Right lung (tissue), 5 donors: ENCODE data around the gene ZSCAN9. TPM values are rescaled to one million over a fixed set of nuclear protein-coding genes. Genes with fewer than 3 reads are reported as not detected.

Source experiments
- DNase-seq, 2 donors: peaks; one replicate each; pipeline ENCODE4 v3.0.0-alpha.2; 2013
- polyA plus RNA-seq, 5 donors: library from polyadenylated mRNA; unstranded; fragments of 120-200 nt; gene quantifications; one replicate each; pipeline versions ENCODE4 v1.2.1 to v1.2.3, GENCODE V29; 2013; ENCODE audit warnings: inconsistent platforms in 1 of 5, low replicate concordance in 1 of 5; ENCODE audit not compliant: insufficient read length in 5 of 5, insufficient read depth in 1 of 5

Gene ZSCAN9
- polyA plus RNA-seq, 5 donors = 31.1 to 43.7 (median 39.1) TPM

- peak; percentile 70 to 74 for DNase-seq
Observed at GRCh38 chr6:28218312-28219248, 6.5 kb upstream of the ZSCAN9 start.

DNA sequence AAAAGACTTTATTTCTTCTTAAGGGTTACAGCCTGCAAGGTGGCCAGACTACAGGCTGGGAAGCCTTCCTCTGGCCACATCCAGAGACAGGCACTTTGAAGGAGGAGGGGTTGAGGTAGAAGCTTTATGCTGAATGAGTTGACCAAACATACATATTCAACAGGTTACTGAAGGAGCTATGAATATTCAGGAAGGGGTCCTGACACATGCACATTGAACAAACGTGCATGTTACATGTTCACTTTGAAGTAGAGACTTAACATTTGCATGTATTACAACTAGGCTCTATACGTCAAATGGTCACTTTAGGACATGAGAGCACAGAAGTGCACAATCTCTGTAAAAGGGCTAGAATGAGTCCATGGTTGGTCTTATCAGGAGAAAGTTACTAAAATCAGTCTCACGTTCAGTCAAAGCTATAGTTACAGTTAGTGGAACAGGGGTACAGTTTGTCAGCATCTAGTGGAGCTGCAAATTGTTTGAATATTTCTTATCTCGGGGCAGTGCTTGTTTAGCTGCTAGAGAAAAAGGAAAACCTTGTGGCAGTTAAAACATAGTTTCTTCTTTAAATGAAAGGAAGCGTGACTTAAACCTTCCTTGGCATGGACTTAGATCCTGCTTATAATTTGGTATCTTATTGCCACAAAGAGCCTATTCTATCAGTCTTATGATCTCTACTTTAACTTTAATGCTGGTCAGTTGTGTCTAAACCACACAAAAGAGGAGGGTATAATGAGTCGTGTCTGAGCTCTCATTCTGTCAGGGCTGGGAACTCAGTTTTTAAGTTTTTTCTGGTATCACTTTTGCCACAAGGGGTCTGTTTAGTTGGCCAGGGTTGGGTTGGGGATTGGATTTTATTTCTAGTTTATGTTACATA, 4.6 kb upstream of the ZSCAN9 start:
- no peak for DNase-seq

DNA sequence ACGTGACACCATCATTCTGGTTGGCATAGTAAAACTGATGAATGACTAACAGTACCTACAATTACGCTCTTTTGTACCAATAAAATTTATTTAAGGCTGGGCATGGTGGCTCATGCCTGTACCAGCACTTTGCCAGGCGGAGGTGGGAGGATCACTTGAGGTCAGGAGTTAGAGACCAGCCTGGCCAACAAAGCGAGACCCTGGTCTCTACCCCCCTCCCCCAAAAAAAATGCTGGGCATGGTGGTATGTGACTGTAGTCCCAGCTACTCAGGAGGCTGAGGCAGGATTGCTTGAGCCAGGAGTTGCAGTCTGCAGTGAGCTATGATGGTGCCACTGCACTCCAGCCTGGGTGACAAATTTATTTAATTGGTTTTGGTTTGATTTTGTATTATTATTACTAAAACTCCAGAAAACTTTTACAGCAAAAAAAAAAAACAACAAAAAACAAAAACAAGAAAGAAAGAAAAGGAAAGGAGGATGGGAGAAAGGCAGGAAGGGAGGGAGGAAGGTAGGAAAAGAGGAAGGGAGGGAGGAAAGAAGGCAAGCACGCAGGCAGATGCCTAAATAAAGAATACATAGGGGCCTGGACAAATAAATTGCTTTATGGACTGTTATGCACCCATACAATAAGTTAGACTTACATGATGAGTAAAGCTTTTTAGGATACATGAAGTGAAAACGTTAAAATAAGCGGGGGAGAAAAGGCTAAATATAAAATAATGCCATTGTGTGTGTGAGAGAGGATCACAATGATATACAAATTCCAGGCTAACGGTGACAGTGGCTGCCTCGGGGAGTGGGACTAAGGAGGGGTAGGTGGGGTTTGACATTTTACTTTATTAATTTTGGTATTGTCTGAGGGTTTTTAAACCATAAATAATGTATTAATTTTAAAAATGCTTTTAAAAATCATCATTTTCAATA, 682 bp upstream of the ZSCAN9 start:
- DNase-seq = no peak

GRCh38 chr6:28226460-28226859, 1.4 kb downstream of the ZSCAN9 start:
- DNase-seq = no peak

- no peak for DNase-seq
Observed at GRCh38 chr6:28232785-28233184, 7.7 kb downstream of the ZSCAN9 start.

DNA sequence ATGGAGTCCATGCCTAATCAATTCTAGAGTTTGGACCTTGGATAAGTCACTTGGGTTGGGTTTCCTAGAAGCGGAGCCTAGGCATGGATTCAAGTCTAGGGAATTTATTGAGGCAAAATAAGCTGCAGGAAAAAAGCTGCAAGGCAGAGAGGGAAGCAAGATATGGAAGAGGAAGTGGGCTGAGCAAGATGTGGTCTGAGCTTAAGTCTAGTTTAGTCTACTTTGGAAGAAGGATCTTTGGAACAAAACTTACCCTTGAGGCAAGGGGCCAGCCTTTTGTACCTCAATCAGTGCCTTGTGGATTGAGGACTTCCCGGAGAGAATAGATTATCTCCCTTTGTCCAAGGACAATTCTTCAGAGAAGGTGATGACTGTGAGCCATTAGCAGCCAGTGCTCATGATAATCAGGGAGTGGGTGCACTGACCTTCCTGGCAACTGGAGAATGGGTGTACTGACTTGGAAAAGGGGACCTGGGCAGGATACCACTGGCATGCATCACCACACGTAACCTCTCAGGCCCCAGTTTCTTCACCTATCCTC, 10.9 kb downstream of the ZSCAN9 start:
- no peak for DNase-seq

DNA sequence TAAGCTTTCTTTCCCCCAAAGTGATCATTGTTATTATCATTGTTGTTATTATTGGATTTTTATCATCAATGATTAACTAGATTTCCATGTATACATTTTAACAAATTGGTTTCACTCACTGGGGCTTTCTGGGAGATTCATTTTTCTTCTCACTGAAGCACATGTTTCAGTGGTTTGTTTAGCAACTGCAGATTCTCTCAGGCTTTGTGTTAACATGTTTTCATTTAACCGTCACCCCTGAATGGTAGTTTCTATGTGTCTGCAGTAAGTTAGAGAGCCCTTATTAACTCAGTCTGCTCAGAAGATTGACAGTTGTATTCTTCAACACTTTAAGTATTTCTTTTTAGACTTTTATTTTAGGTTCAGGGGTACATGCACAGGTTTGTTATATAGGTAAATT, 14.6 kb downstream of the ZSCAN9 start:
- DNase-seq = no peak

DNA sequence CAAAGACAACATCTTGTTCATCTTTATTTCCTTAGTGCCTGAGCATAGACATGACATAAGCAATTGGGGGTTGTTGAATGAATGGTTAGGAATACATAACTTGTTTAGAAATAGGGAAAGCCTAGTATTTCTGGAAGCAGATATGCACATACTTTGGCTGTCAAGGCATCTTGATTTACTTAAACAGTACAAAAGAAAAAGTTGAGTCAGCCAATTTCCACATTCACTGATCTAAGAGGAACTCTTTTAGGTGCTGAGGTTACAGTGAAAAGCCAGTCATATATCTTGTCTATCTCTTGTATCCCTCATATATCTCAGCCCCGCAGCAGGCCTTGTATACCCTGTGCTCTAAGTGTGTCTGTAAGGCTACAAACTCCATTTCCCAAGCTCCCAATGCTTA, 15.4 kb downstream of the ZSCAN9 start:
- no peak for DNase-seq

- no peak for DNase-seq
Observed at GRCh38 chr6:28243946-28244345, 18.9 kb downstream of the ZSCAN9 start.

GRCh38 chr6:28245206-28245941, 20.3 kb downstream of the ZSCAN9 start:
- no peak for DNase-seq

GRCh38 chr6:28248916-28249315, 23.8 kb downstream of the ZSCAN9 start:
- DNase-seq = no peak

DNA sequence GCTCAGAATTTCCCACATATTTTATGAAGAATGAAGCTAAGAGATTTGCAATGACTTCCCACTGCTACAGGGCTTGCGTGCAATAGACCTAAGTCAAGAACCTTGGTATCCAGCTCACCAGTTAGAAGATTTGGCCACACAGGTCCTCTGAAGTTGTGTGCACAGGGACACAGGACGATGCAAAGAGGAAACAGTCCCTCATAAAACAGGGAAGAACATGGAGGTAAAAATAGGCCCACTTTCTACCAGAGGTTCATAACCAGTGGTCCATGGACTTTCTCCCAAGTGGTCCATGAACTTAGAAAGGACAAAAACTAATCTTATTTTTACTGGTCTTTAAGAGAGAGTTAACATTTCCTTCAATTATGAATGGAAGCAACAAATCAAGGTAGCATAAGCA, 25.7 kb downstream of the ZSCAN9 start:
- DNase-seq = no peak

GRCh38 chr6:28251661-28252008, 26.6 kb downstream of the ZSCAN9 start:
- DNase-seq = no peak

- DNase-seq = peak; percentile 83 to 86
Observed at GRCh38 chr6:28252009-28252975, 27.2 kb downstream of the ZSCAN9 start, which contains the start of gene ZKSCAN4. TSS of gene ZKSCAN4 (minus strand) at chr6:28252269. CDS start at chr6:28251980, 289 bp downstream.

GRCh38 chr6:28254121-28254519, 29.0 kb downstream of the ZSCAN9 start:
- no peak for DNase-seq

DNA sequence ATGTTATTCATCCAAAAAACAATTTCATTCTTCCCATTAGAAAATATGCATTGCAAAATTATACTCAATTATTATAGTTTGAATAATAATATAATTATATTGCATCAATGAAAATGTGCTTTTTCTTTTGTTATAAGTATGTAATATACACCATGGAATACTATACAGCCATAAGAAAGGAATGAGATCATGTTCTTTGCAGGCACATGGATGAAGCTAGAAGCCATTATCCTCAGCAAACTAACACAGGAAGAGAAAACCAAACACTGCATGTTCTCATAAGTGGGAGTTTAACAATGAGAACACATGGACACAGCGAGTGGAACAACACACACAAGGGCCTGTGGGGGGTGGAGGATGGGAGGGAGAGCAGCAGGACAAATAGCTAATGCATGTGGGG, 32.0 kb downstream of the ZSCAN9 start:
- no peak for DNase-seq

DNA sequence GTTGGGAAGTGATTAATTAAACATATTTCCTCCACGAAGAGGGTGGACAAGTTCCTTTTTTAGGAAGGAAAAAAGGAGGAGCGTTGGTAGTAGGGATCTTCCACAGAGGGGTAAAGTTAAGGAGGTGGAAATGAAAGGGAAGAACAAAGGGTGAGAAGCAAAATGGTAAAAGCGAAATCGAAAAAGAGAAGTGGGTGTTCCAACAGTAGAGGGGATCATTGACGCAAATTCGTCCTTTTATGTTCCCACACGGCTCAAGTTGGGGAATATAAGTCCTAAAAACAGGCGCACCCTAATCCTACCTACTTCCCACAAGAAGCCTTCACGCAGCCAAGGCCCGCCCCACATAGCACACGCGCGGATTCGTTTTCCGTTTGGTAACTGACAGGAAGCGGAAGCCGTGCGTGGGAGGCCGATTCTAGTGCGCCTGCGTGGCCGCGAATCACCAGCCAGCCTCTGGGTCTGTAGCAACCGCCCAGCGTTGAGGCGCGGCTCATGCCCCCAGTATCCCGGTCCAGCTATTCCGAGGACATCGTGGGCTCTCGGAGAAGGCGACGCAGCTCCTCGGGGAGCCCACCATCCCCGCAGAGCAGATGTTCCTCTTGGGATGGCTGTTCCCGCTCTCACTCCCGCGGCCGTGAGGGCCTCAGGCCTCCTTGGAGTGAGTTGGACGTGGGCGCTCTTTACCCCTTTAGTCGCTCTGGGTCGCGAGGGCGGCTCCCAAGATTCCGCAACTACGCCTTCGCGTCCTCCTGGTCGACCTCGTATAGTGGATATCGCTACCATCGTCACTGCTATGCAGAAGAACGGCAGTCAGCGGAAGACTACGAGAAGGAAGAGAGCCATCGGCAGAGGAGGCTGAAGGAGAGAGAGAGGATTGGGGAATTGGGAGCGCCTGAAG, 34.1 kb downstream of the ZSCAN9 start, which contains the start of gene NKAPL:
Gene NKAPL, plus strand, starts transcription at position 421 of the 901 bp plus-strand sequence. Its CDS starts 75 bp downstream, at position 496.
- DNase-seq = peak; percentile 35 to 46

DNA sequence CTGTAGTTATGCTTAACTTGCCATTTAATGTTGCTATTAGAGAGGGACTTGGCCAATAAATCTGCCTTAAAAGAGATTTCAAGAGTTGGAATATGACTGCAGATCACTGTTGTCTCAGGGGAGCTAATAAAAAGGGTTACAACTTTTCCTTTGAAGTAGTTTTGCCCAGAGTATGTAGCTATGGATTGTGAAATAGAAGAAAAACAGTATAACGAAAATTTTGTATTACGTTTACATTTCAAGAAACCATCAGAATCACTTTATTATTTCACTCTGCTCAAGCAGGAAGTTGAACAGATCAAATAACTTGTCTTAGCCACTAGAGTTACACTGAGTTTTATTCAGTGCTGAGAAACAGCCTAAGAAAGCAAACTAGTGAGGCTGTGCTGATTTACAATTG, 38.8 kb downstream of the ZSCAN9 start:
- no peak for DNase-seq
